Smooth muscle cell (in vitro differentiated cells): ENCODE results near the gene TENM4. TPM values are rescaled to one million over a fixed set of nuclear protein-coding genes. Genes with fewer than 3 reads are reported as not detected.

Source experiments
- DNase-seq: peaks from one replicate; lab custom pipeline; 2025; ENCODE audit not compliant: unreplicated experiment; lab: John Stamatoyannopoulos, UW
- H2AFZ ChIP-seq: fragments of 200-600 bp; sonication (generic); 2 replicates; pipeline ENCODE4 v1.6.0; 2016; ENCODE audit warnings: antibody characterized with exemption, low read depth, mild to moderate bottlenecking
- H3F3A ChIP-seq: fragments of 200-600 bp; sonication (generic); 2 replicates; pipeline ENCODE4 v1.6.0; 2017; ENCODE audit warnings: antibody characterized with exemption, low read depth
- H3K27ac ChIP-seq: fragments of 200-600 bp; sonication (generic); 2 replicates; pipeline ENCODE4 v1.5.1; 2016; ENCODE audit warnings: low read depth, mild to moderate bottlenecking
- H3K27me3 ChIP-seq: fragments of 200-600 bp; sonication (generic); 2 replicates; pipeline ENCODE4 v1.6.1; 2016; ENCODE audit warnings: low read depth, mild to moderate bottlenecking
- H3K36me3 ChIP-seq: fragments of 200-600 bp; sonication (generic); 2 replicates; pipeline ENCODE4 v1.5.1; 2016; ENCODE audit warnings: low read depth
- H3K4me1 ChIP-seq: fragments of 200-600 bp; sonication (generic); 2 replicates; pipeline ENCODE4 v1.5.1; 2016; ENCODE audit warnings: low read depth
- H3K4me2 ChIP-seq: fragments of 200-600 bp; sonication (generic); 2 replicates; pipeline ENCODE4 v1.6.0; 2016; ENCODE audit warnings: mild to moderate bottlenecking
- H3K4me3 ChIP-seq: fragments of 200-600 bp; sonication (generic); 2 replicates; pipeline ENCODE4 v1.5.1; 2016; ENCODE audit warnings: mild to moderate bottlenecking
- H3K79me2 ChIP-seq: fragments of 200-600 bp; sonication (generic); 2 replicates; pipeline ENCODE4 v1.6.0; 2016; ENCODE audit warnings: low read depth, mild to moderate bottlenecking
- H3K9ac ChIP-seq: fragments of 200-600 bp; sonication (generic); 2 replicates; pipeline ENCODE4 v1.6.0; 2016; ENCODE audit warnings: low read depth
- H3K9me3 ChIP-seq: fragments of 200-600 bp; sonication (generic); replicated peaks from 2 replicates; pipeline ENCODE4 v1.5.1; 2016; ENCODE audit warnings: low read depth
- H4K20me1 ChIP-seq: fragments of 200-600 bp; sonication (generic); 2 replicates; pipeline ENCODE4 v1.6.0; 2016; ENCODE audit warnings: low read depth
- CTCF ChIP-seq: fragments of 200-600 bp; sonication (generic); IDR thresholded peaks from 2 replicates; pipeline ENCODE4 v1.5.1; 2017; ENCODE audit warnings: borderline replicate concordance, mild to moderate bottlenecking, antibody characterized with exemption; ENCODE audit not compliant: insufficient read depth, poor library complexity, severe bottlenecking
- WGBS: methylation state at CpG from one replicate; pipeline ENCODE4 v1.1.7; 2016; ENCODE audit warnings: low lambda C conversion rate; 5-methylcytosine and 5-hydroxymethylcytosine counted together
- polyA plus RNA-seq: library from polyadenylated mRNA; unstranded; fragments of >200 nt; fragmentation: Nextera tagmentation; extraction: Ambion mirVana; gene quantifications from 2 replicates; pipeline ENCODE4 v1.2.1, GENCODE V29; 2016
- total RNA-seq: library from RNA; depleted of rRNA; stranded (reverse); fragments of >200 nt; gene quantifications from 2 replicates; pipeline ENCODE4 v1.2.3, GENCODE V29; 2014

Gene TENM4
- total and polyA plus RNA-seq, 2 experiments from 2014 or later, result 31.6 to 38.2 TPM

DNA sequence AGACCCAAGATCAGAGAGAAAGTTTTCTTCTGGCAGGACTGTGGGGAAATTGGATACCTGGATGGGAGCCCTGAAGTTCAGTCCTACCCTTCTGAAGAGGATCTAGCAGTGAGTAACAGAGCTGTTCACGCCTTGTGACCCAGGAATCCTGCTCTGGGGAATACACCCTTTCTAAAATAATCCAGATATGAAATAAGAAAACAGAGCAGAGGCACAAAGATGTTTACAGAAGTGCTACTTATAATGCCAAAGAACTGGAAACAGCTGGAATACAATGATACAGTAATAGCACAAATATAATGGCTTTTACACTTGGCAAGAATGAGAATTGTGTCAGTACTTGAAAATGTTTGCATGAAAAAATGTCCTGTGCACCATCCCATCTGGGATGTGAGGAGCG lies 562.2 kb downstream of the TENM4 start:
- H3F3A ChIP-seq, result no peaks in the 10 kb centered on the region
- H4K20me1 ChIP-seq, result no peaks in the 10 kb centered on the region
- WGBS, result 98% methylated on average over 2 of the region's 2 CpGs
- H3K4me1 ChIP-seq, result no peaks in the 10 kb centered on the region
- no peak overlapping the region for H3K4me3 ChIP-seq
- H3K9me3 ChIP-seq, result no peaks in the 10 kb centered on the region
- no peak overlapping the region for H3K9ac ChIP-seq
- no peak for DNase-seq
- H3K36me3 ChIP-seq, result no peaks in the 10 kb centered on the region
- H3K4me2 ChIP-seq, result no peak overlapping the region
- H3K27ac ChIP-seq, result peak overlapping the region; percentile 49
- no peak overlapping the region for H2AFZ ChIP-seq
- H3K79me2 ChIP-seq, result no peaks in the 10 kb centered on the region
- no peaks in the 10 kb centered on the region for H3K27me3 ChIP-seq
- TF ChIP-seq CTCF, result no peak

DNA sequence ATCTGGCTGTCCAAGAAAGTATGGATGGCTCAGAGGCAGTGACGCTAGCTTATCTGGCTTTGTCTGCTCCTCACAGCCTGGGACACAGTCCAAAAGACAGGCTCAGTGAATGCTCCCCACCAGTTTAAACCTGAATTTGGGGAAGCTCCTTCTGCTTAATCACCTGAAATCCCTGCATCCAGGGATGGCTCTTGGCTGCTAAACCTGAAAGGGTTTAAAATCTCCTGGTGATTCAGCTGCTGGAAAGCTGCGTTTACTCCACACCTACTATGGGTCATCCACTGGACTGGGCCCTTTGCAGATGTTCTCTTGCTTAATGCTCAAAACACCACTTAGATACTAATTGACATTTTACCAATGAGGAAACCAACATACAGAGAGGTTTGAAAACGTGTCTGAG lies 564.2 kb downstream of the TENM4 start:
- no peaks in the 10 kb centered on the region for H3K4me1 ChIP-seq
- no peaks in the 10 kb centered on the region for H3F3A ChIP-seq
- DNase-seq, result no peak
- no peaks in the 10 kb centered on the region for H3K27me3 ChIP-seq
- peak overlapping the region; percentile 49 for H3K27ac ChIP-seq
- H4K20me1 ChIP-seq, result no peaks in the 10 kb centered on the region
- no peaks in the 10 kb centered on the region for H3K79me2 ChIP-seq
- no peak overlapping the region for H3K9ac ChIP-seq
- H3K4me3 ChIP-seq, result no peak overlapping the region
- no peaks in the 10 kb centered on the region for H3K9me3 ChIP-seq
- H3K36me3 ChIP-seq, result no peaks in the 10 kb centered on the region
- no peak overlapping the region for H2AFZ ChIP-seq
- 32% methylated on average over 3 of the region's 3 CpGs for WGBS
- H3K4me2 ChIP-seq, result no peak overlapping the region
- no peak for TF ChIP-seq CTCF

GRCh38 chr11:78870655-78871054 lies 570.2 kb downstream of the TENM4 start:
- Histone ChIP-seq H3K27me3 (no peaks in the 10 kb centered on the region), H3K9me3 (no peaks in the 10 kb centered on the region), H3K4me3 (no peak overlapping the region), H3K36me3 (no peaks in the 10 kb centered on the region), H3K79me2 (no peaks in the 10 kb centered on the region), H3K4me1 (peaks cover 8% of the 10 kb centered on the region), H3K9ac (no peak overlapping the region), H4K20me1 (no peaks in the 10 kb centered on the region), H2AFZ (no peak overlapping the region), H3K4me2 (no peak overlapping the region), H3F3A (peaks cover 7% of the 10 kb centered on the region), H3K27ac (no peak overlapping the region)
- TF ChIP-seq CTCF, result no peak
- no peak for DNase-seq
- WGBS, result 91% methylated on average over 4 of the region's 4 CpGs

- Histone ChIP-seq H3K9ac (no peak overlapping the region), H3K27me3 (no peaks in the 10 kb centered on the region), H3K27ac (peak overlapping the region; percentile 25), H3K36me3 (no peaks in the 10 kb centered on the region), H3F3A (peaks cover 7% of the 10 kb centered on the region), H3K4me1 (peaks cover 8% of the 10 kb centered on the region), H3K4me2 (no peak overlapping the region), H2AFZ (no peak overlapping the region), H3K4me3 (no peak overlapping the region), H4K20me1 (no peaks in the 10 kb centered on the region), H3K9me3 (no peaks in the 10 kb centered on the region), H3K79me2 (no peaks in the 10 kb centered on the region)
- no peak for DNase-seq
- TF ChIP-seq CTCF, result no peak
- 43% methylated on average over 3 of the region's 3 CpGs for WGBS
These were observed 571.5 kb downstream of the TENM4 start for GRCh38 chr11:78869293-78869692.
